DND-41 (cell line): ENCODE results near the gene SAG.

Source experiments
- ATAC-seq: fragments of 200-7000 bp; cut with Tn5 transposase; 3 replicates; pipeline ENCODE4 v1.9.1; 2021; ENCODE audit warnings: low read depth; ENCODE audit not compliant: insufficient read depth
- DNase-seq: peaks from one replicate; pipeline ENCODE4 v3.0.0-alpha.2; 2020
- H2AFZ ChIP-seq: 2 replicates; pipeline ENCODE4 v1.6.0; 2012; ENCODE audit warnings: low read depth, low read length
- H3K27ac ChIP-seq: 2 replicates; pipeline ENCODE4 v1.5.1; 2012; ENCODE audit warnings: low read length, inconsistent platforms
- H3K27me3 ChIP-seq: fragments of 200-600 bp; sonication (generic); 2 replicates; pipeline ENCODE4 v1.6.0; 2012; ENCODE audit warnings: low read length, mild to moderate bottlenecking, inconsistent platforms; ENCODE audit not compliant: insufficient read depth, poor library complexity
- H3K36me3 ChIP-seq: 2 replicates; pipeline ENCODE4 v1.5.1; 2012; ENCODE audit warnings: low read length, inconsistent platforms; ENCODE audit not compliant: insufficient read depth
- H3K4me1 ChIP-seq: 2 replicates; pipeline ENCODE4 v1.5.1; 2012; ENCODE audit warnings: mild to moderate bottlenecking, low read length; ENCODE audit not compliant: insufficient read depth
- H3K4me2 ChIP-seq: 2 replicates; pipeline ENCODE4 v1.6.0; 2012; ENCODE audit warnings: mild to moderate bottlenecking, moderate library complexity, low read length, inconsistent platforms; ENCODE audit not compliant: insufficient read depth
- H3K4me3 ChIP-seq, 2 experiments: fragments of 200-600 bp in 1 of 2; shearing (Covaris generic) in 1 of 2; 2 replicates each; pipeline ENCODE4 v1.5.1; 2012 to 2016; ENCODE audit warnings: inconsistent platforms in 2 of 2, low read length in 2 of 2, mild to moderate bottlenecking in 2 of 2, low read depth in 1 of 2, moderate library complexity in 1 of 2
- H3K79me2 ChIP-seq: 2 replicates; pipeline ENCODE4 v1.6.0; 2012; ENCODE audit warnings: low read length, inconsistent platforms; ENCODE audit not compliant: insufficient read depth
- H3K9ac ChIP-seq: 2 replicates; pipeline ENCODE4 v1.6.0; 2012; ENCODE audit warnings: low read depth, mild to moderate bottlenecking, inconsistent platforms, low read length, moderate library complexity
- H3K9me3 ChIP-seq: 2 replicates; pipeline ENCODE4 v1.5.1; 2012; ENCODE audit warnings: low read length, moderate library complexity, mild to moderate bottlenecking, inconsistent platforms; ENCODE audit not compliant: insufficient read depth, severe bottlenecking
- H4K20me1 ChIP-seq: 2 replicates; pipeline ENCODE4 v1.6.0; 2012; ENCODE audit warnings: low read length; ENCODE audit not compliant: insufficient read depth
- CTCF ChIP-seq: IDR thresholded peaks from 2 replicates; pipeline ENCODE4 v1.5.1; 2012; ENCODE audit warnings: borderline replicate concordance, low read length, moderate library complexity, mild to moderate bottlenecking; ENCODE audit not compliant: poor library complexity, severe bottlenecking; ENCODE audit errors: extremely low read depth
- EZH2 ChIP-seq: IDR thresholded peaks from 3 replicates; pipeline ENCODE4 v1.6.1; 2012; ENCODE audit warnings: borderline replicate concordance, low read depth, mild to moderate bottlenecking, moderate library complexity, low read length, inconsistent platforms; ENCODE audit not compliant: severe bottlenecking

Gene SAG

GRCh38 chr2:233287871-233288270 lies 19.7 kb upstream of the SAG start:
- no peak overlapping the region for H3K4me2 ChIP-seq
- DNase-seq (no peak), ATAC-seq (no peak)
- H4K20me1 ChIP-seq = peaks cover 7% of the 10 kb centered on the region; the same call in 1 of the 2 replicates
- no peaks in the 10 kb centered on the region for H3K4me1 ChIP-seq
- H2AFZ ChIP-seq = no peak overlapping the region
- H3K27me3 ChIP-seq = no peaks in the 10 kb centered on the region
- H3K9ac ChIP-seq = no peak overlapping the region
- peaks cover 89% of the 10 kb centered on the region for H3K36me3 ChIP-seq
- TF ChIP-seq CTCF = no peak
- TF ChIP-seq EZH2 = no peak
- H3K79me2 ChIP-seq = peaks cover 2% of the 10 kb centered on the region; the same call in 1 of the 2 replicates
- no peak overlapping the region for H3K4me3 ChIP-seq
- H3K27ac ChIP-seq = no peak overlapping the region
- no peaks in the 10 kb centered on the region for H3K9me3 ChIP-seq

GRCh38 chr2:233288663-233289062 lies 19.0 kb upstream of the SAG start:
- no peaks in the 10 kb centered on the region for H3K4me1 ChIP-seq
- peaks cover 2% of the 10 kb centered on the region; the same call in 1 of the 2 replicates for H3K79me2 ChIP-seq
- H4K20me1 ChIP-seq = peaks cover 7% of the 10 kb centered on the region; the same call in 1 of the 2 replicates
- no peak overlapping the region for H3K4me3 ChIP-seq
- no peak overlapping the region for H2AFZ ChIP-seq
- DNase-seq = no peak
- TF ChIP-seq CTCF (no peak), EZH2 (no peak)
- H3K27me3 ChIP-seq = no peaks in the 10 kb centered on the region
- H3K9me3 ChIP-seq = no peaks in the 10 kb centered on the region
- H3K4me2 ChIP-seq = no peak overlapping the region
- no peak for ATAC-seq
- no peak overlapping the region for H3K27ac ChIP-seq
- H3K36me3 ChIP-seq = peaks cover 93% of the 10 kb centered on the region
- H3K9ac ChIP-seq = no peak overlapping the region

GRCh38 chr2:233289648-233290047 lies 18.0 kb upstream of the SAG start:
- Histone ChIP-seq H3K9me3 (no peaks in the 10 kb centered on the region), H3K4me1 (no peaks in the 10 kb centered on the region), H4K20me1 (peaks cover 7% of the 10 kb centered on the region; the same call in 1 of the 2 replicates), H3K79me2 (peaks cover 2% of the 10 kb centered on the region; the same call in 1 of the 2 replicates), H3K4me3 (no peak overlapping the region), H3K36me3 (peaks cover 96% of the 10 kb centered on the region), H3K9ac (no peak overlapping the region), H3K27ac (no peak overlapping the region), H3K27me3 (no peaks in the 10 kb centered on the region), H2AFZ (no peak overlapping the region), H3K4me2 (no peak overlapping the region)
- no peak for DNase-seq
- no peak for TF ChIP-seq EZH2
- no peak for TF ChIP-seq CTCF
- no peak for ATAC-seq
